GM12892 (cell line): ENCODE results near the gene CIPC.

ENCODE experiments used
- POLR2A ChIP-seq: IDR thresholded peaks from 2 replicates; pipeline ENCODE4 v1.6.1; 2011; ENCODE audit warnings: low read depth, low read length, control low read depth
- TAF1 ChIP-seq: IDR thresholded peaks from 2 replicates; pipeline ENCODE4 v1.6.1; 2011; ENCODE audit warnings: low read depth, mild to moderate bottlenecking, control low read depth, low read length, borderline replicate concordance

DNA sequence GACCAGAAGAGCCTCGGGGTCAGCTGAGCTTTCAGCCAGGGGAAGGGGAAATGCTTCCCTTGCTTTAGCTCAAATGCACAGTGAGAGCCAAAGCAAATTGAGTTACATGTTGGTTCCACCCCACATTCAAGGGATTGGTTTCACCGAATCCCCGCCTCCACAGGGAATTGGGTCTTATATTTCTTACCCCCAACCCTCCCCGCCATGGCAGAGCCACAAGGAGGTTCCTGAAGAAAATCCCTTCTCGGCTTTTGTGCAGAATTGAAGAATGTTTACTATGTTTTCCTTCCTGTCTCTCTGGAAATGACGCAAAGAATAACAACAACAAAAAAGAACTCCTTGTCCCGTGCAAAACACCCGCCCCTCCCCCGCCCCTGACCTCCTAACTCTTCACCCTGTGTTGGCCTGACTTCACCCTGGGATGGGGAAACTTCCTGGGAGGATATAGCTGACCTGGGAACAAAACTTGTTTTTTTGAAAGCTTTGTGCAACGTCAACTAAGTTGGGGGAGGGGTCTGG, 21.9 kb upstream of the CIPC start:
- no peak for TF ChIP-seq POLR2A
- no peak for TF ChIP-seq TAF1
